SK-N-SH (cell line): Measurements from ENCODE around the gene APOL4. TPM values are rescaled to one million over a fixed set of nuclear protein-coding genes. Genes with fewer than 3 reads are reported as not detected.

Experiments used
- CTCF ChIA-PET: fragments of 300-600, 350-600 bp; formaldehyde crosslinking; extraction: SDS; loops from one replicate; lab custom pipeline; 2021; lab: Yijun Ruan, JAX
- POLR2A ChIA-PET: fragments of 350-600 bp; sonication (Branson Sonifier 250); formaldehyde crosslinking; extraction: SDS; loops from one replicate; lab custom pipeline; 2020; ENCODE audit warnings: antibody characterized with exemption, inconsistent platforms; lab: Yijun Ruan, JAX
- DNase-seq: peaks from one replicate; pipeline ENCODE4 v3.0.0; 2012
- H2AFZ ChIP-seq: fragments of 200-600 bp; sonication (generic); 2 replicates; pipeline ENCODE4 v1.8.1; 2016; ENCODE audit warnings: antibody characterized with exemption, mild to moderate bottlenecking, low read depth
- H3F3A ChIP-seq: fragments of 200-600 bp; sonication (generic); replicated peaks from 2 replicates; pipeline ENCODE3; 2016; ENCODE audit warnings: antibody characterized with exemption, mild to moderate bottlenecking; ENCODE audit not compliant: insufficient read depth
- H3K27ac ChIP-seq, 2 experiments: fragments of 200-500 bp in 1 of 2; fragments of 200-600 bp in 1 of 2; sonication (Bioruptor generic) in 1 of 2; sonication (generic), shearing (Covaris generic) in 1 of 2; 2 replicates each; pipeline versions ENCODE4 v1.5.1 to v1.6.1; 2014 to 2016; ENCODE audit warnings: low read depth in 2 of 2, inconsistent platforms in 1 of 2, low read length in 1 of 2, mild to moderate bottlenecking in 1 of 2, mixed read lengths in 1 of 2
- H3K27me3 ChIP-seq: fragments of 200-600 bp; sonication (generic), shearing (Covaris generic); 2 replicates; pipeline ENCODE4 v1.6.1; 2016; ENCODE audit warnings: mixed run types; ENCODE audit not compliant: insufficient read depth
- H3K36me3 ChIP-seq, 2 experiments: fragments of 200-500 bp in 1 of 2; fragments of 200-600 bp in 1 of 2; sonication (Bioruptor generic) in 1 of 2; sonication (generic) in 1 of 2; replicated peaks in 1 of 2; 2 replicates each; pipeline versions ENCODE3 to v1.5.1; 2014 to 2016; ENCODE audit warnings: low read length in 1 of 2, mild to moderate bottlenecking in 1 of 2; ENCODE audit not compliant: insufficient read depth in 2 of 2, control insufficient read depth in 1 of 2
- H3K4me1 ChIP-seq, 2 experiments: fragments of 200-500 bp in 1 of 2; fragments of 200-600 bp in 1 of 2; sonication (Bioruptor generic) in 1 of 2; sonication (generic), shearing (Covaris generic) in 1 of 2; 2 replicates each; pipeline versions ENCODE4 v1.5.1 to v1.6.1; 2014 to 2016; ENCODE audit warnings: low read depth in 1 of 2, low read length in 1 of 2, mixed run types in 1 of 2; ENCODE audit not compliant: insufficient read depth in 2 of 2, control insufficient read depth in 1 of 2
- H3K4me2 ChIP-seq: fragments of 200-600 bp; sonication (generic), shearing (Covaris generic); 2 replicates; pipeline ENCODE4 v1.6.1; 2017; ENCODE audit warnings: mixed run types
- H3K4me3 ChIP-seq, 2 experiments: fragments of 200-500 bp in 1 of 2; fragments of 200-600 bp in 1 of 2; sonication (Bioruptor generic) in 1 of 2; sonication (generic), shearing (Covaris generic) in 1 of 2; 2 replicates each; pipeline versions ENCODE4 v1.5.1 to v1.8.1; 2014 to 2016; ENCODE audit warnings: low read depth in 2 of 2, inconsistent platforms in 1 of 2, low read length in 1 of 2, mild to moderate bottlenecking in 1 of 2, mixed read lengths in 1 of 2, moderate library complexity in 1 of 2
- H3K79me2 ChIP-seq: fragments of 200-600 bp; sonication (generic); 2 replicates; pipeline ENCODE4 v1.8.1; 2017; ENCODE audit warnings: mild to moderate bottlenecking; ENCODE audit not compliant: insufficient read depth
- H3K9ac ChIP-seq: fragments of 200-600 bp; sonication (generic); 2 replicates; pipeline ENCODE4 v1.6.1; 2017; ENCODE audit warnings: mixed run types
- H3K9me2 ChIP-seq: fragments of 200-600 bp; sonication (generic); 2 replicates; pipeline ENCODE4 v1.6.1; 2017; ENCODE audit warnings: mixed run types
- H3K9me3 ChIP-seq: fragments of 200-600 bp; sonication (generic); 2 replicates; pipeline ENCODE4 v1.6.1; 2017; ENCODE audit warnings: mixed run types, mild to moderate bottlenecking, moderate library complexity
- H4K20me1 ChIP-seq: fragments of 200-600 bp; sonication (generic); 2 replicates; pipeline ENCODE4 v1.6.1; 2017; ENCODE audit warnings: mild to moderate bottlenecking, mixed run types; ENCODE audit not compliant: insufficient read depth
- CHD2 ChIP-seq: fragments of 150-350 bp; IDR thresholded peaks from 2 replicates; pipeline ENCODE4 v1.6.1; 2018; ENCODE audit warnings: low read length; ENCODE audit not compliant: partially characterized antibody
- CTCF ChIP-seq: fragments of 200-600 bp; sonication (generic); IDR thresholded peaks from 2 replicates; pipeline ENCODE4 v1.6.1; 2017; ENCODE audit warnings: antibody characterized with exemption, mild to moderate bottlenecking, moderate library complexity
- EP300 ChIP-seq, 2 experiments: IDR thresholded peaks; 2 replicates each; pipeline versions ENCODE4 v1.4.0 to v1.6.1; 2012; ENCODE audit warnings: borderline replicate concordance in 1 of 2, low read depth in 1 of 2, low read length in 1 of 2
- FOXM1 ChIP-seq: IDR thresholded peaks from 2 replicates; pipeline ENCODE4 v1.4.0; 2012; ENCODE audit warnings: low read depth, mild to moderate bottlenecking
- IRF3 ChIP-seq: fragments of 150-350 bp; IDR thresholded peaks from 2 replicates; pipeline ENCODE4 v1.6.1; 2016; ENCODE audit warnings: mild to moderate bottlenecking, low read depth, low read length
- MXI1 ChIP-seq: IDR thresholded peaks from 2 replicates; pipeline ENCODE4 v1.6.1; 2012; ENCODE audit warnings: mild to moderate bottlenecking, low read depth, low read length, improper control_type of control experiment
- POLR2AphosphoS5 ChIP-seq: IDR thresholded peaks from 2 replicates; pipeline ENCODE4 v1.6.1; 2012; ENCODE audit warnings: low read depth, low read length
- RAD21 ChIP-seq: IDR thresholded peaks from 2 replicates; pipeline ENCODE4 v1.6.1; 2012; ENCODE audit warnings: mild to moderate bottlenecking, low read length
- REST ChIP-seq: IDR thresholded peaks from 2 replicates; pipeline ENCODE4 v1.6.1; 2012; ENCODE audit warnings: mild to moderate bottlenecking, low read depth, low read length, moderate library complexity
- RXRA ChIP-seq: IDR thresholded peaks from 2 replicates; pipeline ENCODE4 v1.4.0; 2012; ENCODE audit warnings: low read depth, mild to moderate bottlenecking, borderline replicate concordance
- SMC3 ChIP-seq: IDR thresholded peaks from 2 replicates; pipeline ENCODE4 v1.6.1; 2012; ENCODE audit warnings: low read depth, low read length, improper control_type of control experiment
- TAF1 ChIP-seq: IDR thresholded peaks from 2 replicates; pipeline ENCODE4 v1.6.1; 2012; ENCODE audit warnings: low read depth, mild to moderate bottlenecking, low read length, moderate library complexity, borderline replicate concordance
- TEAD4 ChIP-seq: IDR thresholded peaks from 2 replicates; pipeline ENCODE4 v1.4.0; 2012; ENCODE audit warnings: mild to moderate bottlenecking, borderline replicate concordance; ENCODE audit not compliant: insufficient read depth
- USF1 ChIP-seq: IDR thresholded peaks from 2 replicates; pipeline ENCODE4 v1.4.0; 2012; ENCODE audit warnings: low read depth, borderline replicate concordance
- YY1 ChIP-seq: IDR thresholded peaks from 2 replicates; pipeline ENCODE4 v1.4.0; 2012; ENCODE audit warnings: low read depth, mild to moderate bottlenecking
- ZBTB33 ChIP-seq: IDR thresholded peaks from 2 replicates; pipeline ENCODE4 v1.4.0; 2012; ENCODE audit warnings: low read depth, borderline replicate concordance
- WGBS: methylation state at CpG from one replicate; pipeline ENCODE4 v1.1.6; 2017; ENCODE audit warnings: low lambda C conversion rate; 5-methylcytosine and 5-hydroxymethylcytosine counted together
- polyA plus RNA-seq, 3 experiments: library from polyadenylated mRNA; depleted of rRNA; stranded (reverse); fragments of >200 nt; gene quantifications; 2 replicates each; pipeline ENCODE4 v1.2.3, GENCODE V29; 2012

The APOL4 gene
- polyA plus RNA-seq, 1 of the 3 experiments (the other 2 are of a cell fraction), result 0.08 TPM

- no peak for DNase-seq
- Histone ChIP-seq H3K27ac (no peak overlapping the region), H3K4me3 (no peak overlapping the region), H3K79me2 (no peaks in the 10 kb centered on the region), H3K9me3 (no peaks in the 10 kb centered on the region), H3K36me3 (no peaks in the 10 kb centered on the region), H3K9ac (no peak overlapping the region), H3K27me3 (no peaks in the 10 kb centered on the region; the same call in 1 of the 2 replicates), H3F3A (no peaks in the 10 kb centered on the region), H2AFZ (no peak overlapping the region), H4K20me1 (no peaks in the 10 kb centered on the region), H3K9me2 (no peaks in the 10 kb centered on the region), H3K4me1 (peaks cover 10 to 24% of the 10 kb centered on the region in 2 experiments; a peak in 2 of 4 replicates), H3K4me2 (no peak overlapping the region)
- CTCF ChIA-PET, result interaction anchor here (0.6 to 2.8 kb wide), 5 partner anchors 10 to 85 kb away, joined by 3 to 10 read pairs (median 4); partner anchors contain the start of gene APOL2
- POLR2A ChIA-PET, result no interaction called here
- 79% methylated on average over 3 of the region's 3 CpGs for whole genome bisulfite sequencing
- TF ChIP-seq CTCF (no peak), EP300 (IDR thresholded peaks at IDR 0.05; ENCODE audit: borderline replicate concordance in 1 of 2, low read depth in 1 of 2, low read length in 1 of 2) (no peak), REST (no peak), RAD21 (no peak), TAF1 (no peak), ZBTB33 (no peak), TEAD4 (no peak), MXI1 (no peak), USF1 (no peak), RXRA (no peak), IRF3 (no peak), SMC3 (no peak), YY1 (no peak), FOXM1 (no peak), CHD2 (no peak), POLR2AphosphoS5 (no peak)
Observed at GRCh38 chr22:36193171-36193570, 8.4 kb downstream of the APOL4 start.
